ENCODE measurements around the gene MORN3.

GRCh38 chr12:121673013-121673511 lies 3.6 kb upstream of the MORN3 start:
- TF ChIP-seq, protein P1, sequence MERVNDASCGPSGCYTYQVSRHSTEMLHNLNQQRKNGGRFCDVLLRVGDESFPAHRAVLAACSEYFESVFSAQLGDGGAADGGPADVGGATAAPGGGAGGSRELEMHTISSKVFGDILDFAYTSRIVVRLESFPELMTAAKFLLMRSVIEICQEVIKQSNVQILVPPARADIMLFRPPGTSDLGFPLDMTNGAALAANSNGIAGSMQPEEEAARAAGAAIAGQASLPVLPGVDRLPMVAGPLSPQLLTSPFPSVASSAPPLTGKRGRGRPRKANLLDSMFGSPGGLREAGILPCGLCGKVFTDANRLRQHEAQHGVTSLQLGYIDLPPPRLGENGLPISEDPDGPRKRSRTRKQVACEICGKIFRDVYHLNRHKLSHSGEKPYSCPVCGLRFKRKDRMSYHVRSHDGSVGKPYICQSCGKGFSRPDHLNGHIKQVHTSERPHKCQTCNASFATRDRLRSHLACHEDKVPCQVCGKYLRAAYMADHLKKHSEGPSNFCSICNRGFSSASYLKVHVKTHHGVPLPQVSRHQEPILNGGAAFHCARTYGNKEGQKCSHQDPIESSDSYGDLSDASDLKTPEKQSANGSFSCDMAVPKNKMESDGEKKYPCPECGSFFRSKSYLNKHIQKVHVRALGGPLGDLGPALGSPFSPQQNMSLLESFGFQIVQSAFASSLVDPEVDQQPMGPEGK (CRISPR knock-in tag; IDR thresholded peaks at IDR 0.05; ENCODE audit: borderline replicate concordance) = no peak
- TF ChIP-seq ZFP3 (CRISPR knock-in tag; IDR thresholded peaks at IDR 0.05) (no peak), OSR1 (CRISPR knock-in tag; IDR thresholded peaks at IDR 0.05) (no peak), CSDC2 (CRISPR knock-in tag; IDR thresholded peaks at IDR 0.05) (no peak), ARNTL (CRISPR knock-in tag; IDR thresholded peaks at IDR 0.05; ENCODE audit: borderline replicate concordance, low read depth) (no peak), TCF4 (CRISPR knock-in tag; IDR thresholded peaks at IDR 0.05; ENCODE audit: borderline replicate concordance) (no peak), RARB (CRISPR knock-in tag; IDR thresholded peaks at IDR 0.05) (no peak), ZC3H10 (CRISPR knock-in tag; IDR thresholded peaks at IDR 0.05) (no peak), ESRRG (CRISPR knock-in tag; IDR thresholded peaks at IDR 0.05) (no peak)
- TF ChIP-seq, protein P2, sequence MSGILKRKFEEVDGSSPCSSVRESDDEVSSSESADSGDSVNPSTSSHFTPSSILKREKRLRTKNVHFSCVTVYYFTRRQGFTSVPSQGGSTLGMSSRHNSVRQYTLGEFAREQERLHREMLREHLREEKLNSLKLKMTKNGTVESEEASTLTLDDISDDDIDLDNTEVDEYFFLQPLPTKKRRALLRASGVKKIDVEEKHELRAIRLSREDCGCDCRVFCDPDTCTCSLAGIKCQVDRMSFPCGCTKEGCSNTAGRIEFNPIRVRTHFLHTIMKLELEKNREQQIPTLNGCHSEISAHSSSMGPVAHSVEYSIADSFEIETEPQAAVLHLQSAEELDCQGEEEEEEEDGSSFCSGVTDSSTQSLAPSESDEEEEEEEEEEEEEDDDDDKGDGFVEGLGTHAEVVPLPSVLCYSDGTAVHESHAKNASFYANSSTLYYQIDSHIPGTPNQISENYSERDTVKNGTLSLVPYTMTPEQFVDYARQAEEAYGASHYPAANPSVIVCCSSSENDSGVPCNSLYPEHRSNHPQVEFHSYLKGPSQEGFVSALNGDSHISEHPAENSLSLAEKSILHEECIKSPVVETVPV (CRISPR knock-in tag; IDR thresholded peaks at IDR 0.05) = no peak
- TF ChIP-seq, protein P3, sequence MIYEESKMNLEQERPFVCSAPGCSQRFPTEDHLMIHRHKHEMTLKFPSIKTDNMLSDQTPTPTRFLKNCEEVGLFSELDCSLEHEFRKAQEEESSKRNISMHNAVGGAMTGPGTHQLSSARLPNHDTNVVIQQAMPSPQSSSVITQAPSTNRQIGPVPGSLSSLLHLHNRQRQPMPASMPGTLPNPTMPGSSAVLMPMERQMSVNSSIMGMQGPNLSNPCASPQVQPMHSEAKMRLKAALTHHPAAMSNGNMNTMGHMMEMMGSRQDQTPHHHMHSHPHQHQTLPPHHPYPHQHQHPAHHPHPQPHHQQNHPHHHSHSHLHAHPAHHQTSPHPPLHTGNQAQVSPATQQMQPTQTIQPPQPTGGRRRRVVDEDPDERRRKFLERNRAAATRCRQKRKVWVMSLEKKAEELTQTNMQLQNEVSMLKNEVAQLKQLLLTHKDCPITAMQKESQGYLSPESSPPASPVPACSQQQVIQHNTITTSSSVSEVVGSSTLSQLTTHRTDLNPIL (CRISPR knock-in tag; IDR thresholded peaks at IDR 0.05; ENCODE audit: low read depth) = no peak
